Fibroblast of pulmonary artery (primary cell): ENCODE measurements around the gene DNM1.
A peak's percentile ranks its signal among the peaks of the same experiment; 100 is the strongest.

Experiments
- DNase-seq: peaks from one replicate; pipeline ENCODE4 v3.0.0-alpha.2; 2010; ENCODE audit warnings: low read depth
- H3K4me3 ChIP-seq: replicated peaks from 2 replicates; pipeline ENCODE4 v1.5.1; 2011; ENCODE audit warnings: low read depth, mild to moderate bottlenecking, control low read depth, low read length, moderate library complexity
- TF ChIP-seq, protein P1 (sequence below): IDR thresholded peaks from 2 replicates; pipeline ENCODE4 v1.5.1; 2011; ENCODE audit warnings: mild to moderate bottlenecking, control low read depth, low read length, inconsistent platforms; ENCODE audit errors: missing control alignments

DNM1 gene

DNA sequence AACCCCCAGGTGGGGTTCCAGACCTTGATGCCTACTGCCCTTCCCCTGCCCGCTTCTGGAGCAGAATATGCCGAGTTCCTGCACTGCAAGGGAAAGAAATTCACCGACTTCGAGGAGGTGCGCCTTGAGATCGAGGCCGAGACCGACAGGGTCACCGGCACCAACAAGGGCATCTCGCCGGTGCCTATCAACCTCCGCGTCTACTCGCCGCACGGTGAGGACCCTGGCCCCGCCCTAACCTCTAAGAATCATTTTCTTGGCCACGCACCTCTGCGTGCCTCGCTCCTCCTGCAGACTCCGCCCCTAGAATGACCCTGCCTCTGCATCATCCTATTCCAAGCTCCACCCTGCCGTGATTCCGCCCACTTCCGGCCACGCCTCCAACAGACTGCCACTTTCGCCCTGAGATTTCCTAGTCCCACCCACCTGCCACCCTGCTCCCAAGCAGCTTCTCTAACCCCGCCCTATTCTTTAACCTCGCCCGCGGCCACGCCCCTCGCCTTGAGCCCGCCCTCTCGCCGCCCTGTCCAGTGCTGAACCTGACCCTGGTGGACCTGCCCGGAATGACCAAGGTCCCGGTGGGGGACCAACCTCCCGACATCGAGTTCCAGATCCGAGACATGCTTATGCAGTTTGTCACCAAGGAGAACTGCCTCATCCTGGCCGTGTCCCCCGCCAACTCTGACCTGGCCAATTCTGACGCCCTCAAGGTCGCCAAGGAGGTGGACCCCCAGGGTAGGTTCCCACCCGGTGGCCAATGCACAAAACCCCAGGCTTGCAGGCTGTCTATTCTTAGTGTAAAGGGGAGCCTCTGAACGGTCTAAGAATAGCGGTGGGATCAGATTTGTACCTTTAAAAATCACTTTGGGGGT lies 15.6 kb downstream of the DNM1 start:
- TF ChIP-seq, protein P1, sequence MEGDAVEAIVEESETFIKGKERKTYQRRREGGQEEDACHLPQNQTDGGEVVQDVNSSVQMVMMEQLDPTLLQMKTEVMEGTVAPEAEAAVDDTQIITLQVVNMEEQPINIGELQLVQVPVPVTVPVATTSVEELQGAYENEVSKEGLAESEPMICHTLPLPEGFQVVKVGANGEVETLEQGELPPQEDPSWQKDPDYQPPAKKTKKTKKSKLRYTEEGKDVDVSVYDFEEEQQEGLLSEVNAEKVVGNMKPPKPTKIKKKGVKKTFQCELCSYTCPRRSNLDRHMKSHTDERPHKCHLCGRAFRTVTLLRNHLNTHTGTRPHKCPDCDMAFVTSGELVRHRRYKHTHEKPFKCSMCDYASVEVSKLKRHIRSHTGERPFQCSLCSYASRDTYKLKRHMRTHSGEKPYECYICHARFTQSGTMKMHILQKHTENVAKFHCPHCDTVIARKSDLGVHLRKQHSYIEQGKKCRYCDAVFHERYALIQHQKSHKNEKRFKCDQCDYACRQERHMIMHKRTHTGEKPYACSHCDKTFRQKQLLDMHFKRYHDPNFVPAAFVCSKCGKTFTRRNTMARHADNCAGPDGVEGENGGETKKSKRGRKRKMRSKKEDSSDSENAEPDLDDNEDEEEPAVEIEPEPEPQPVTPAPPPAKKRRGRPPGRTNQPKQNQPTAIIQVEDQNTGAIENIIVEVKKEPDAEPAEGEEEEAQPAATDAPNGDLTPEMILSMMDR, result no peak
- H3K4me3 ChIP-seq, result no peak overlapping the region
- DNase-seq, result peak; percentile 64

DNA sequence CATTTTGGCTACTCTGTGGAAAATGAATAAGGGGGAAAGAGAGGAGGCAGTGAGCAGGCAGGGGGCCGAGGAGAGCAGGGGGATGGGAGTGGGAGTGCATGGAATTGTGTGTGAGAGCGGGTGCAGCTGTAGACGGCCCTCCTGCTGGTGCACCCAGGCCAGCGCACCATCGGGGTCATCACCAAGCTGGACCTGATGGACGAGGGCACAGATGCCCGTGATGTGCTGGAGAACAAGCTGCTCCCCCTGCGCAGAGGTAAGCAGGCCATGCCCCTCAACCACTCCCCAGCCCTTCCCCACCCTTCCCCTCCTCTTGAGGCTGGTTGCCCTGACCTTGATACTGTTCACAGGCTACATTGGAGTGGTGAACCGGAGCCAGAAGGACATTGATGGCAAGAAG lies 16.7 kb downstream of the DNM1 start:
- TF ChIP-seq, protein P1, result no peak
- no peak overlapping the region for H3K4me3 ChIP-seq

GRCh38 chr9:128222026-128222425 lies 18.8 kb downstream of the DNM1 start:
- no peak overlapping the region for H3K4me3 ChIP-seq
- TF ChIP-seq, protein P1, result no peak
- no peak for DNase-seq

More for the DNA sequence above, 16.7 kb downstream of the DNM1 start:
- DNase-seq, result no peak

GRCh38 chr9:128222880-128223670 lies 19.9 kb downstream of the DNM1 start:
- no peak overlapping the region for H3K4me3 ChIP-seq
- TF ChIP-seq, protein P1, result no peak
- DNase-seq, result no peak

- no peak overlapping the region for H3K4me3 ChIP-seq
- DNase-seq, result no peak
- TF ChIP-seq, protein P1, result no peak
Observed at GRCh38 chr9:128224877-128225276, 21.7 kb downstream of the DNM1 start.

- TF ChIP-seq, protein P1, result no peak
- H3K4me3 ChIP-seq, result no peak overlapping the region
- DNase-seq, result no peak
Observed at GRCh38 chr9:128225770-128226411, 22.7 kb downstream of the DNM1 start.
